Activated gamma-delta T cell (primary cell): ENCODE measurements around the gene SIGLEC5.
"Not testable (repeated sequence)": the region's sequence is repeated elsewhere in the genome, so short reads cannot be mapped to it uniquely, and the experiment has no call there.

ENCODE experiments used
- DNase-seq: peaks from one replicate; lab custom pipeline; 2025; lab: John Stamatoyannopoulos, UW
- total RNA-seq, 2 donors: gene quantifications; one replicate each; lab custom pipeline; 2026; lab: John Stamatoyannopoulos, UW

Gene SIGLEC5
- total RNA-seq: 0 to 0.61 reads per million in 2 donors

GRCh38 chr19:51630315-51630714, at the start of gene SIGLEC5:
TSS of gene SIGLEC5 (minus strand) at chr19:51630401. CDS start at chr19:51630335, 66 bp downstream.
- DNase-seq: not testable (repeated sequence)

- no peak for DNase-seq
Observed at GRCh38 chr19:51676566-51677083, 46.4 kb upstream of the SIGLEC5 start.

GRCh38 chr19:51675911-51676565, 45.8 kb upstream of the SIGLEC5 start:
- not testable (repeated sequence) for DNase-seq

- DNase-seq: no peak
Observed at GRCh38 chr19:51668216-51668615, 38.0 kb upstream of the SIGLEC5 start.

- DNase-seq: no peak
Observed at GRCh38 chr19:51664997-51665396, 34.8 kb upstream of the SIGLEC5 start.

- DNase-seq: no peak
Observed at GRCh38 chr19:51664131-51664530, 33.9 kb upstream of the SIGLEC5 start.

- no peak for DNase-seq
Observed at GRCh38 chr19:51663650-51664049, 33.4 kb upstream of the SIGLEC5 start.

- no peak for DNase-seq
Observed at GRCh38 chr19:51660975-51661600, 30.9 kb upstream of the SIGLEC5 start.

- no peak for DNase-seq
Observed at GRCh38 chr19:51654783-51655182, 24.6 kb upstream of the SIGLEC5 start.

- no peak for DNase-seq
Observed at GRCh38 chr19:51653162-51653561, 23.0 kb upstream of the SIGLEC5 start.

GRCh38 chr19:51652266-51652665, 22.1 kb upstream of the SIGLEC5 start:
- DNase-seq: no peak

GRCh38 chr19:51651216-51651846, 21.1 kb upstream of the SIGLEC5 start:
- no peak for DNase-seq

- DNase-seq: no peak
Observed at GRCh38 chr19:51647318-51647717, 17.1 kb upstream of the SIGLEC5 start.

GRCh38 chr19:51646730-51647129, 16.5 kb upstream of the SIGLEC5 start, which contains the start of gene SIGLEC14:
TSS of gene SIGLEC14 (minus strand) at chr19:51646825. CDS start at chr19:51646759, 66 bp downstream.
- DNase-seq: not testable (repeated sequence)

- DNase-seq: no peak
Observed at GRCh38 chr19:51644636-51645271, 14.6 kb upstream of the SIGLEC5 start.

GRCh38 chr19:51641648-51642047, 11.4 kb upstream of the SIGLEC5 start:
- no peak for DNase-seq

GRCh38 chr19:51640386-51640785, 10.2 kb upstream of the SIGLEC5 start:
- no peak for DNase-seq

- DNase-seq: no peak
Observed at GRCh38 chr19:51639916-51640315, 9.7 kb upstream of the SIGLEC5 start.

- no peak for DNase-seq
Observed at GRCh38 chr19:51637362-51637978, 7.3 kb upstream of the SIGLEC5 start.

GRCh38 chr19:51632126-51632525, 1.9 kb upstream of the SIGLEC5 start:
- no peak for DNase-seq

- DNase-seq: no peak
Observed at GRCh38 chr19:51628153-51628939, 1.9 kb downstream of the SIGLEC5 start.
